HUDEP-2 (cell line): Measurements from ENCODE around the gene SHC1.
A peak's percentile ranks its signal among the peaks of the same experiment; 100 is the strongest.
"Not testable (repeated sequence)": the region's sequence is repeated elsewhere in the genome, so short reads cannot be mapped to it uniquely, and the experiment has no call there.

Source experiments
- DNase-seq, 76 experiments: peaks; one replicate each; lab custom pipeline; 2025; ENCODE audit not compliant: unreplicated experiment in 76 of 76; lab: John Stamatoyannopoulos, UW

The SHC1 gene

GRCh38 chr1:154998201-154998780, 27.7 kb upstream of the SHC1 start:
- peak in 3 of 76 experiments; percentile 9 to 12 (median 12) for DNase-seq

DNA sequence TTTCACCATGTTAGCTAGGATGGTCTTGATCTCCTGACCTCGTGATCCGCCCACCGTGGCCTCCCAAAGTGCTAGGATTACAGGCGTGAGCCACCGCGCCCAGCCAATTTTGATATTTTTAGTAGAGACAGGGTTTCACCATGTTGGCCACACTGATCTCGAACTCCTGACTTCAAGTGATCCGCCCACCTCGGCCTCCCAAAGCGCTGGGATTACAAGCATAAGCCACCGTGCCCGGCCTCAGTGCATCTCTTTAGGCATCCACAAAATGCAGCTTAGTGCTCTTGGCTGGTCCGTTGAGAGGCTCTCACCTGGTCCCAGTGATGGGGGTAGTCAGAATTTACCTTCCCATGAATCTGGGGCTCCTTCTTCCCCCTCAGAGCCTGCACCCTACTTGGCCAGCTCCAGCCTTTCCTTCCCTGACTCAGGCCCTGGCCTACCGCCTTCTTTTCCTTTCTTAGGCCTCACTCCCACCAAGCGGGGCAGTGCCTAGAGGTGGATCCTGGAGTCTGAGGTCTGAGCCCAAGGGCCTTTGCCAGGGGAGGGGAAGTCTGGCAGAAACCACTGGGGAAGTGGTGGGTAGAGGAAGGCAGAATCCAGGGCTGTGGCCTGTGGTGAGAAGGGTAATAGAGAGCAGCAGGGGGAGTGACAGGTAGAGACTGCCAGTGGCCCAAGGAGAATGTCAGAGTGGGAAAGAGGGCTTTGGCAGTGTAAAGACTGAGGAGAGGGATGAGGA, 26.6 kb upstream of the SHC1 start:
- DNase-seq, result no peak

DNA sequence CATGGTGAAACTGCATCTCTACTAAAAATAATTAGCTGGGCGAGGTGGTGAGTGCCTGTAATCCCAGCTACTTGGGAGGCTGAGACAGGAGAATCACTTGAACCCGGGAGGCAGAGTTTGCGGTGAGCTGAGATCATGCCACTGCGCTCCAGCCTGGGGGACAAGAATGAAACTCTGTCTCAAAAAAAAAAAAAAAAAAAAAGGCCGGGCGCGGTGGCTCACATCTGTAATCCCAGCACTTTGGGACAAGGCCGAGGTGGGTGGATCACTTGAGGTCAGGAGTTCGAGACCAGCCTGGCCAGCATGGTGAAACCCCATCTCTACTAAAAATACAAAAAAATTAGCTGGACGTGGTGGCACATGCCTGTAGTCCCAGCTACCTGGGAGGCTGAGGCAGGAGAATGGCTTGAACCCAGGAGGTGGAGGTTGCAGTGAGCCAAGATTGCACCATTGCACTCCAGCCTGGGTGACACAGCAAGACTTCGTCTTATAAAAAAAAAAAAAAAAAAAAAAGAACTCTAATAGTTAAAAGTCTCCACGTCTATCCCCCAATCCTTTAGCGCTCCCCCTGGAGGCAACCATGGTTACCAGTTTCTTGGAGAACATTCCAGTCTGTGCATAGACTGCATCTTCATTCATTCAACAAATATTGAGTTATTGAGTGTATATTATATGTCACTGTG, 24.9 kb upstream of the SHC1 start:
- peak in 22 of 76 experiments; percentile 13 to 50 (median 28) for DNase-seq

DNA sequence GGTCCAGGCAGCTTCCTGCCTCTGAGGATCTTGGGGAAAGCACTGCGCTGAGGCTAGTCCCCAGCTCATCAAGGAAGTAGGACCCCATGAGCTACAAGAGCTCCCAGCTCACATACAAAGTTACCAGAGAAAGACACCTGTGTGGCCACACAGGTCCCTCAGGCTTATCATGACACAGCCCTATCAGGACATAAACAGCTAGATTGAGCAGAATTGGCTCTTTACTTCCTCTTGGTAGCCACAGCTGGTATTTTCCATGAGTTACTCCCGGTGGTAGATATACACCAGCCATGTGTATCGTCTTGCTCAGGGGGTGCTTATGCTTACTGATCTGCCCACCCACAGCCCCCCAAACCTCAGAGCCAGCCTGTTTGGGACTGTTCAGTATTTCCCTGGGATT, 24.0 kb upstream of the SHC1 start:
- DNase-seq, result peak in 2 of 76 experiments; percentile 12 to 16

- no peak for DNase-seq
Measured at GRCh38 chr1:154994269-154994587, 23.7 kb upstream of the SHC1 start.

DNA sequence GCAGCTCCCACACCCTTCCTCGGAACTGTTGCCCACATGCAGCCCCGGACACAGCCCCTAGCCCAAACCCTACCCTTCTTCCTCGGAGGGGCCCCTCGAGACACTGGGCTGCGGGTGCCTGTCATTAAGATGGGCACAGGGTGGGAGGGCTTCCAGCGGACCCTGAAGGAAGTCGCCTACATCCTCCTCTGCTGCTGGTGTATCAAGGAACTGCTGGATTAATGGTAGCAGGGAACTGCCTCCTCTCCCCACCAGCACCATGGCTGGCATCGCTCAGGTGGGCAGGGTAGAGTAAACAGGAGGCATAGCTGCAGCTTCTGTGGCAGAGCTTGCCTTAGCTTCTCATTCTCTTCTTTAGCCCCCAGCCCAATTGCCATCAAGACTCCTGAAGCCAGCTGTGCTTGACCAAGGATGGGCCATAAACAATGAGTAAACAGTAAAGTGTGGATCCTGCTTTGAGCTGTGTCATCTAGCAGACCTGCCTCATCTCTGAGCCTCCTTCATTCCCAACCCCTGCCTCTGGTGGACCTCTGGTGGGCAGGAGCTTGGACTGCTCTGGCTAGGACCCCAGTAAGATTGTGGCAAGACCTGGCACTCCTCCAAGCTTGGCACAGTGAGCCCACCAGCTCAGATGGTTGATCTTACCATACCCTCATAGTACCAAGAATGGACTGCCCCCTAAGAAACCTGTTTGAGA, 23.2 kb upstream of the SHC1 start, which contains the start of gene LENEP:
TSS of gene LENEP (plus strand) at position 15 of the 697 bp plus-strand sequence. CDS start at position 37, 22 bp downstream.
- DNase-seq, result peak in 1 of 76 experiments; percentile 41

- DNase-seq, result peak in 46 of 76 experiments; percentile 19 to 76 (median 44)
Measured at GRCh38 chr1:154992721-154993571, 22.4 kb upstream of the SHC1 start.

- no peak for DNase-seq
Measured at GRCh38 chr1:154990276-154990675, 19.7 kb upstream of the SHC1 start.

DNA sequence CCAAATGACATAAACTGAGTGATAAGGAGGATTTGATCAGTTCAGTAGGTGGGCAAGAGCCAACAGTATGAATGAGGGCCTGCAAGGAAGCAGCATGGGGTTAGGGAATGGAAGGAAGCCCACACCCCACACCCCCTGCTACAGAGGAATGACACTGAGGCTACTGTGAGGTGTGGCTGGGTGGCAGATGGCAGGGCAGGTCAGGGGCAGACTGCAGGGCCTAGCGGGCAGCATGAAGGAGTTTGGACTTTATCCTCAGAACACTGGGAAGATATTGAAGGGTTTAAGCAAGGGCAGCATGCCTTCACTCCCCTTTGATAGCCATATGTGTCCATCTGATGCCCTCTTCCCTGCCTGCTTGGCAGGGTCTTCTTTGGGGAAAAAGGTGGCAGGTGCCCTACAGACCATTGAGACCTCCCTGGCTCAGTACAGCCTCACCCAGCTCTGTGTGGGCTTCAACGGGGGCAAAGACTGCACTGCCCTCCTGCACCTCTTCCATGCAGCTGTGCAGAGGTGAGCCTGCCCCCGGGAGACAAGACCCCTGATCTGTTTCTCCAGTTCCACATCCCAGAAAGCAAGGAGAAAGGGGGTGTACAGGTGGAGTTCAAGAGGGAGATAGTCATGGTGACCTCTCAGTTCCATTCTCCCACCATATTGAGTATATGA, 18.8 kb upstream of the SHC1 start:
- DNase-seq, result no peak

- peak in 17 of 76 experiments; percentile 12 to 41 (median 25) for DNase-seq
Measured at GRCh38 chr1:154988058-154988954, 17.8 kb upstream of the SHC1 start.

DNA sequence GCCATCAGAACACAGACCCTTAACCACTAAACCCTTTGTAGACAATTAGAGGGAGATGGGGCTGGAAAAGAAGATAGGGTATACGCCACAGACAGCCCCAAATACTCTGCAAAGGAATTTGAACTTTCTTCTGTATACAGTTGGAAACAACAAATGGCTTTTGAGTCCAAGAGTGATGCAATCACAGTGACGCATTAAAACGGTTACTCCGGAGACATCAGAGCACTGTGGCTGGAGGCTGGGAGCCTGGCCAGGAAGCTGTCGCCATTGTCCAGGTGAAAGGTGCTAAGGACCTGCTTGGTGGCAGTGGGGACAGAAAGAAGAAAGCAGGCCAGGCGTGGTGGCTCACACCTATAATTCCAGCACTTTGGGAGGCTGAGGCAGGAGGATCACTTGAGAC, 16.8 kb upstream of the SHC1 start:
- no peak for DNase-seq

- DNase-seq, result not testable (repeated sequence)
Measured at GRCh38 chr1:154986736-154987135, 16.2 kb upstream of the SHC1 start.

DNA sequence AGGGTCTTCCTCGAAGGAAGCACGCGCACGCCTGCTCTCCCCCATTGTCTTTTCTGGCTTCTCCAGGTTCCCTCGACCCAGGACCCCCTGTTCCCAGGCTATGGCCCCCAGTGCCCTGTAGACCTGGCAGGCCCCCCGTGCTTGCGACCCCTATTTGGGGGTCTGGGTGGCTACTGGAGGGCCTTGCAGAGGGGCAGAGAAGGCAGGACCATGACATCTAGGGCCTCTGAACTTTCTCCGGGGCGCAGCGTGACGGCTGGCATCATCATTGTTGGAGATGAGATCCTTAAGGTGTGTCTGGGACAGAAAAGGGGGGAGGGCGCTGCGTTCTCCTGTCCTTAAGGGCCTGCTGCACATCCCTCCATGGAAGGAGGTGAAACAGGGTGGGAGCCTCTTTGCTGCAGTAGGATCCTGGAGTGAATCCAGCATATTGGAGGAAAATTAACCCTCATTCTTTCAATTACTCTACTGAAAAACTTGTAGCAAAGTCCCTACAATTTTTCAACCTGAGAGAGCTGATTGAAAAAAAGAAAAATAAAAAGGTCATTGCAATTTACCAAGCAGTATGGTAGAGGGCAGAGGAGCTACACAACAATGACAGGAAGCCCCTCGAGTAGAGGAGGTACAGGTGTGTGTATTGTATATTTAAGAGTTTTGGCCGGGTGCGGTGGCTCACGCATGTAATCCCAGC, 13.4 kb upstream of the SHC1 start:
- no peak for DNase-seq

- peak in 75 of 76 experiments; percentile 41 to 99 (median 97) for DNase-seq
Measured at GRCh38 chr1:154982897-154983648, 12.5 kb upstream of the SHC1 start, which contains the start of gene FLAD1. Gene FLAD1, plus strand, starts transcription at chr1:154983344. Its CDS starts 351 bp downstream, at chr1:154983695.

DNA sequence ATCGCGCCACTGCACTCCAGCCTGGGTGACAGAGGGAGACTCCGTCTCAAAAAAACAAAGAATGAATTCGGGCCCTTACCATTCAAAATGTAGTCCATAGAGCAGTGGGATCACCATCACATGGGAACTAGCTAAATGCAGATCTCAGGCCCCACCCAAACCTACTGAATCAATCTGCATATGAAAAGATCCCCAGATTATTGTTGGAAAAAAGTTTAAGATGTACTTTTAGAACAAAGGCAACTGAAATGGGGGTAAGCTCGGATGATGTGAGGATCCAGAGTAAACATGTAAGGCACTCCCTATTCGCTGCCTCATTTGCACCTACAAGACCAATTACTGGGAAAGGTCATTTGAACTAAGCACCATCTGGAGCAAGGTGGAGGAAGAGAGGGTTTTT, 11.8 kb upstream of the SHC1 start:
- DNase-seq, result peak in 1 of 76 experiments; percentile 41

- no peak for DNase-seq
Measured at GRCh38 chr1:154978360-154978759, 7.8 kb upstream of the SHC1 start.

DNA sequence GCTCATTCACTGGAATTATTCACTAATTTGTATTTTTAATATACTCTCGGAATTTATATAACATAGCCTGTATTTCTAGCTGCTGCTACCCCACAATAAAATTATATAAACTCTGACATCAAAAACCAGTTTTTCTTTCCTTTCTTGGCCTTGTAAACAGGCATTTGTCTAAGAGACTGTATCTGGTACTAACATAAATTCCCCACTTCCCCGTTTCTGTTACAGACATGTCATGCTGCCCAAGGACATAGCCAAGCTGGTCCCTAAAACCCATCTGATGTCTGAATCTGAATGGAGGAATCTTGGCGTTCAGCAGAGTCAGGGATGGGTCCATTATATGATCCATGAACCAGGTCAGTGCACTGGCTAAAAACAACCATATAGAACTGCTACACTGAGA, 7.2 kb upstream of the SHC1 start:
- not testable (repeated sequence) for DNase-seq
